MCF 10A (cell line): Measurements from ENCODE around the gene NPPA. TPM values are rescaled to one million over a fixed set of nuclear protein-coding genes. Genes with fewer than 3 reads are reported as not detected.

ENCODE experiments used
- BruUV-seq: library from RNA; stranded (reverse); fragments of 400-500 nt; replicated peaks from 2 replicates; lab custom pipeline; 2021; lab: Mats Ljungman, UMichigan
- CTCF ChIA-PET: fragments of 300-600 bp; sonication (Branson Sonifier 250); formaldehyde crosslinking; extraction: SDS; loops from one replicate; lab custom pipeline; 2021; ENCODE audit warnings: antibody characterized with exemption, inconsistent platforms; lab: Yijun Ruan, JAX
- POLR2A ChIA-PET: fragments of 300-600, 350-650 bp; sonication (Branson Sonifier 250); formaldehyde crosslinking; extraction: SDS; loops from one replicate; lab custom pipeline; 2020; ENCODE audit warnings: antibody characterized with exemption, inconsistent platforms; lab: Yijun Ruan, JAX
- DNase-seq: peaks from one replicate; pipeline ENCODE4 v3.0.0-alpha.2; 2018; ENCODE audit not compliant: unreplicated experiment
- H3K27ac Mint-ChIP-seq: one replicate; pipeline ENCODE4 v1.8.0; 2022; ENCODE audit warnings: mild to moderate bottlenecking, low read depth, mixed read lengths; ENCODE audit not compliant: unreplicated experiment
- H3K27me3 Mint-ChIP-seq: one replicate; pipeline ENCODE4 v1.8.0; 2022; ENCODE audit warnings: mixed read lengths; ENCODE audit not compliant: insufficient read depth, unreplicated experiment
- H3K36me3 Mint-ChIP-seq: one replicate; pipeline ENCODE4 v1.8.0; 2022; ENCODE audit warnings: mild to moderate bottlenecking, moderate library complexity, mixed read lengths; ENCODE audit not compliant: insufficient read depth, unreplicated experiment
- H3K4me1 Mint-ChIP-seq: one replicate; pipeline ENCODE4 v1.8.0; 2022; ENCODE audit warnings: mixed read lengths; ENCODE audit not compliant: insufficient read depth, unreplicated experiment
- H3K4me3 Mint-ChIP-seq: one replicate; pipeline ENCODE4 v1.8.0; 2022; ENCODE audit warnings: mild to moderate bottlenecking, moderate library complexity, mixed read lengths; ENCODE audit not compliant: unreplicated experiment
- H3K9me3 Mint-ChIP-seq: one replicate; pipeline ENCODE4 v1.8.0; 2022; ENCODE audit warnings: mixed read lengths; ENCODE audit not compliant: unreplicated experiment
- intact Hi-C: fragments of 100-400 bp; cut with micrococcal nuclease; formaldehyde crosslinking; loops from 2 replicates; pipeline ENCODE4 v1.14.1; 2022
- total RNA-seq: library from RNA; stranded (reverse); gene quantifications from 2 replicates; pipeline ENCODE4 v1.2.3, GENCODE V29; 2022
- TF ChIP-seq, protein P1 (sequence below): fragments of 200-600 bp; IDR thresholded peaks from one replicate; pipeline ENCODE4 v1.8.0; 2022; ENCODE audit warnings: antibody characterized with exemption, mild to moderate bottlenecking; ENCODE audit not compliant: unreplicated experiment

The NPPA gene
- total RNA-seq, 1 experiment from 2014 or later: not detected

DNA sequence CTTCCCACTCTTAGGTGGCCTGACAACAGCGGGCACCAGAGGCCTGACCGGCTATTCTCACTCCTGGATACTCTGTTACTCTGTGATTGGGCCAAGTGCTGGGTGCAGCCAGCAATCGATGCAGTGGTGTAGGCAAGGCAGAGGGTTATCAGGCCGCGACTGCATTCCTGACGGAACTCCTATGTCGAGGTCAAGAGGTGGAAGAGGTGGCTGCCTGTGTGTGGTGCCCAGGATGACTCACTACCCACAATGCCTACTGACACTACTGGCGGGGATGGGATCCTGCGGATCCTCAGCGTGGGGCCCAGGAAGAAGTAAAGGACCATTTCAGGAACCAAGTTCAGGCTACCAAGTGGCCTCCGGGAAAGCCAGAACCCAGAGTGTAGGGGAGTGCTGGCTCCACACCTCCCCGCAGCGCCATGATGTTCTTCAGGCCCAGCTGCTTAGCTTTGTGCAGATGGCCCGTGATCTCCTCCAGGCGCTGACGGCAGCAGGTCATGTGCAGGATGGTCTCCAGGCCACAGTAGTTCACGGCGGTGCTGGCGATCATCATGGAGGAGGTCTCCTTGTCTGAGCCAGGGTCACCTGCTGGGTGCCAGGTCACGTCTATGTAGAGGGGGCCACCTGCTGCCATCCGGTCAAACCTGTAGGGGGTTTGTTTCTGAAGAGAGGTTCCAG lies 46.7 kb downstream of the NPPA start:
- peaks cover 17% of the 10 kb centered on the region for H3K4me1 Mint-ChIP-seq
- H3K36me3 Mint-ChIP-seq: peaks cover 36% of the 10 kb centered on the region
- no peak overlapping the region for H3K4me3 Mint-ChIP-seq
- CTCF ChIA-PET: interaction anchor here (1.0 kb wide), 1 partner anchor 15 kb away, joined by 3 read pairs; no protein-coding TSS in a partner anchor
- H3K9me3 Mint-ChIP-seq: no peaks in the 10 kb centered on the region
- H3K27me3 Mint-ChIP-seq: no peaks in the 10 kb centered on the region
- no TSS peak for BruUV-seq
- DNase-seq: no peak
- TF ChIP-seq, protein P1, sequence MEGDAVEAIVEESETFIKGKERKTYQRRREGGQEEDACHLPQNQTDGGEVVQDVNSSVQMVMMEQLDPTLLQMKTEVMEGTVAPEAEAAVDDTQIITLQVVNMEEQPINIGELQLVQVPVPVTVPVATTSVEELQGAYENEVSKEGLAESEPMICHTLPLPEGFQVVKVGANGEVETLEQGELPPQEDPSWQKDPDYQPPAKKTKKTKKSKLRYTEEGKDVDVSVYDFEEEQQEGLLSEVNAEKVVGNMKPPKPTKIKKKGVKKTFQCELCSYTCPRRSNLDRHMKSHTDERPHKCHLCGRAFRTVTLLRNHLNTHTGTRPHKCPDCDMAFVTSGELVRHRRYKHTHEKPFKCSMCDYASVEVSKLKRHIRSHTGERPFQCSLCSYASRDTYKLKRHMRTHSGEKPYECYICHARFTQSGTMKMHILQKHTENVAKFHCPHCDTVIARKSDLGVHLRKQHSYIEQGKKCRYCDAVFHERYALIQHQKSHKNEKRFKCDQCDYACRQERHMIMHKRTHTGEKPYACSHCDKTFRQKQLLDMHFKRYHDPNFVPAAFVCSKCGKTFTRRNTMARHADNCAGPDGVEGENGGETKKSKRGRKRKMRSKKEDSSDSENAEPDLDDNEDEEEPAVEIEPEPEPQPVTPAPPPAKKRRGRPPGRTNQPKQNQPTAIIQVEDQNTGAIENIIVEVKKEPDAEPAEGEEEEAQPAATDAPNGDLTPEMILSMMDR: no peak
- intact Hi-C loops: no loop called here
- no peak overlapping the region for H3K27ac Mint-ChIP-seq
- POLR2A ChIA-PET: interaction anchor here (4.6 to 4.9 kb wide), 2 partner anchors 12 to 64 kb away, joined by 63 to 87 read pairs; partner anchors contain the start of gene AGTRAP

DNA sequence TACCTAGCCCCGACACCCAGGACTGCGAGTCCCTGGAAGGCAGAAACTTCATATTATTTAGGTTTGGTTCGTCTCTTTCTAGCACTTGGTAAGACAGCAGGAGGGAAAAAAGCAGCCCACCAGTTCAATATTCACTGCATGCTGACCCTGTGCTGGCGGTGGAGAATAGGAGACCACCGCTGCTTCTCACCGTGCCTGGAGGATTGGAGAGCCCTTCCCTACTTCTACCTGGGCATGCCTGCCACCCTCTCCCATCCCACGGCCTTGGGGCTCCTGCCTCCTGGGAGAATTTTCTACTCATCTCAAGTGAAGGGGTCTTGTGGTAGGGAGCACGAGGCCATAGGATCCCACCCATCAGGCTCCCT lies 47.2 kb downstream of the NPPA start:
- Mint-ChIP-seq H3K9me3 (no peaks in the 10 kb centered on the region), H3K4me3 (no peak overlapping the region), H3K36me3 (peaks cover 38% of the 10 kb centered on the region), H3K27me3 (no peaks in the 10 kb centered on the region), H3K27ac (no peak overlapping the region), H3K4me1 (peaks cover 17% of the 10 kb centered on the region)
- intact Hi-C loops: no loop called here
- BruUV-seq: no TSS peak
- TF ChIP-seq, protein P1: no peak
- DNase-seq: no peak
- POLR2A ChIA-PET: interaction anchor here (4.9 kb wide), 1 partner anchor 11 kb away, joined by 87 read pairs; no protein-coding TSS in a partner anchor
- CTCF ChIA-PET: interaction anchor here (1.0 kb wide), 1 partner anchor 15 kb away, joined by 3 read pairs; no protein-coding TSS in a partner anchor

DNA sequence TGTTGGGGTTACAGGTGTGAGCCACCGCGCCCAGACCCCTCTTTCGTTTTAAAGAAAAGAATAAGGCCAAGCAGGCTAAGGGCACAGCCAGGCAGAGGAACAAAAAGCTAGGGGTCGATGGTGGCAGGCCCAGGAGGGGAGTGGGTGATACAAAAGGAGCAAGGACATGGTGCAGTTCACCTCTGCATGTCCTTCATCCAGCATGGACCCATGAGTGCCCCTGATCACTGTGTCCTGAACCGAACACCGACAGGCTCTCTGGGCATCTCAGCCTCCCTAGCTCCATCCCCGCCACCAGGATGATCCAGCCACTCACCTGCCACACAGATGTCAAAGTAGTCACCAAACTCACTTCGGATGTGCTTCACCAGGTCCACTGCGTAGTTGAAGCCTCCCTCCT lies 47.7 kb downstream of the NPPA start:
- BruUV-seq: no TSS peak
- no peak overlapping the region for H3K27ac Mint-ChIP-seq
- CTCF ChIA-PET: no interaction called here
- H3K36me3 Mint-ChIP-seq: peaks cover 34% of the 10 kb centered on the region
- intact Hi-C loops: no loop called here
- H3K4me1 Mint-ChIP-seq: peaks cover 17% of the 10 kb centered on the region
- no peaks in the 10 kb centered on the region for H3K9me3 Mint-ChIP-seq
- no peak overlapping the region for H3K4me3 Mint-ChIP-seq
- TF ChIP-seq, protein P1: no peak
- POLR2A ChIA-PET: interaction anchor here (0.6 kb wide), 1 partner anchor 749 kb away, joined by 3 read pairs; no protein-coding TSS in a partner anchor
- DNase-seq: no peak
- H3K27me3 Mint-ChIP-seq: no peaks in the 10 kb centered on the region

DNA sequence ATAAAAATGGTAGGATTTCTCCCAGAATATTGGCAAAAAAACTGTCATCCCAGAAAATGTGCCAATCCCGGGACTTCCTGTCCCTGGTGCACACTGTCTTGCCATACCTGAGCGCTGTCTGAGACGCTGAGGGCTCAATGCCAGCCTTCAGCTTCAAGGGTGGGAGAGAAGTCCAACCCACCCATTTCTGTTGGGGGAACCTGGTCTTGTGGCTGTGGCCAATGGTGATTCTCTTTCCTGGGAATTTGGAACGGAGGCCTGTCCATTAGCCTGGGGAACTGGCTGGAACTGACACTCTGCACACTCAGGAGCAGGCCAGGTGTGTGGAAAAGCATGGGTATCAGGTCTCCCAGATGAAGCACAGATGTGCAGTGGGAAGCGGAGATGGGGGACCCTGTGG lies 48.5 kb downstream of the NPPA start:
- Mint-ChIP-seq H3K27ac (no peak overlapping the region), H3K27me3 (no peaks in the 10 kb centered on the region), H3K36me3 (peaks cover 36% of the 10 kb centered on the region), H3K4me3 (no peak overlapping the region), H3K4me1 (peaks cover 17% of the 10 kb centered on the region), H3K9me3 (no peaks in the 10 kb centered on the region)
- ChIA-PET CTCF (no interaction called here), POLR2A (no interaction called here)
- DNase-seq: no peak
- TF ChIP-seq, protein P1: no peak
- intact Hi-C loops: no loop called here
- no TSS peak for BruUV-seq
